ENCODE data around the gene ANKK1.

DNA sequence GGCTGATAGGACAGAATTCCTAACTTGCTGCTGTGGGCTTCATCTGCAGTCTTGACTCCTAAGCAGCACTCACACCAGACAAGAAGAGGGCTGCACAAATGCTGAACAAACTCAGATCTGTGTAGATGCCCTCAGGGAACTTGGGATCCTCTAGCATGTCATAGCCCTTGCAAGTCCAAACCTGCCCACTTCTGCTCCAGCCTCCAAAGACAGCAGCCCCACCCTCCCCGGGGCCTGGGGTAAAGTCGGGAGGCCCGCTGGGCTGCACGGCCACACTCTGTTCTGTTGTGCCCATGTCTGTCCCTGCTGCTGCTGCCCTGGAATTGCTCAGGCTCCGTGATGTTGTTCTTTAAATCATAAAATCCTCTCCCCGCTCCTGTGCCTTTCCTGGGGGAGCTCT lies 59.4 kb downstream of the ANKK1 start:
- no peak for TF ChIP-seq POLR2A (IDR thresholded peaks at IDR 0.05)
- no peak for TF ChIP-seq POLR2AphosphoS5 (IDR thresholded peaks at IDR 0.05)
